Measurements from ENCODE around the gene RHPN2.
"Not testable (repeated sequence)": the region's sequence is repeated elsewhere in the genome, so short reads cannot be mapped to it uniquely, and the experiment has no call there.

Gene RHPN2

GRCh38 chr19:32945260-32945659 is 119.4 kb downstream of the RHPN2 start:
- DNase-seq (ENCODE audit: low read depth) = no peak
- H3K4me3 ChIP-seq (ENCODE audit: low read length) = no peak overlapping the region

DNA sequence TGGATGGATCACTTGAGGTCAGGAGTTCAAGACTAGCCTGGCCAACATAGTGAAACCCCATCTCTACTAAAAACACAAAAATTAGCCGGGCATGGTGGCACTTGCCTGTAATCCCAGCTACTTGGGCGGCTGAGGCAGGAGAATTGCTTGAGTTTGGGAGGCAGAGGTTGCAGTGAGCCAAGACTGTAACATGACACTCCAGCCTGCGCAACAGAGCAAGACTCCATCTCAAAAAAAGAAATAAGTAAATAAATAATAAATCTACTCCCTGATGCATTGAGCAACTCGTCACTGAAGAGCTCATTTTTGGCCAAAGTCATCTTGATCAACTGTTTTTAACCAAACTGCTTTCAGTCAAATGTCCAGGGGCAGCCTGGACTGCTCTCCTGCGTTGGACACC is 123.4 kb downstream of the RHPN2 start:
- H3K4me3 ChIP-seq (ENCODE audit: low read length); DNase-seq (ENCODE audit: low read depth): not testable (repeated sequence)

More at GRCh38 chr19:32945260-32945659, 119.4 kb downstream of the RHPN2 start:
- TF ChIP-seq CTCF (IDR thresholded peaks at IDR 0.05; ENCODE audit: insufficient read depth, low read depth, low read length, missing control alignments) = no peak

GRCh38 chr19:32936065-32936464 is 128.6 kb downstream of the RHPN2 start:
- no peak overlapping the region for H3K4me3 ChIP-seq (ENCODE audit: low read length)
- DNase-seq (ENCODE audit: low read depth) = no peak
- TF ChIP-seq CTCF (IDR thresholded peaks at IDR 0.05; ENCODE audit: insufficient read depth, low read depth, low read length, missing control alignments) = no peak

DNA sequence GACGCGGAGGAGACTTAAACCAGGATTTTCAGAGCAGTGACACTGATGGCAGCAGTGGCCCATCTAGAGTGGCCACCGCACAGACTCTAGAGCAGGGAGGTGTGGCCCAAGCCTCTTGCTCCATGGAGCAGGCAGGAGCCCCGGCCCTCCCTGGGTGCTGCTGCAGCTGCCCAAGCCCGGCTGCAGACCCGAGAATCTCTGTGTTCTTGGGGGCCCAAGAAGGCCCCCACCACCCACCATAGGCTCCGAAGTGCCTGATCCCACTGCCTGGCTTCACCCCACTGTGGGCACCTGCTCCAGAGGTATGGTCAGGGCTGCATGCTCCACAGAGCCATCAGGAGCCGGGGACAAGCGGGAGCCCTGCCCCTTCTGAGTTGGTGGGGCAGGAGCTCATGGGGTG is 129.1 kb downstream of the RHPN2 start:
- no peak for DNase-seq (ENCODE audit: low read depth)
- no peak for TF ChIP-seq CTCF (IDR thresholded peaks at IDR 0.05; ENCODE audit: insufficient read depth, low read depth, low read length, missing control alignments)
- no peak overlapping the region for H3K4me3 ChIP-seq (ENCODE audit: low read length)

GRCh38 chr19:32933571-32933970 is 131.1 kb downstream of the RHPN2 start:
- no peak for TF ChIP-seq CTCF (IDR thresholded peaks at IDR 0.05; ENCODE audit: insufficient read depth, low read depth, low read length, missing control alignments)
- no peak for DNase-seq (ENCODE audit: low read depth)
- no peak overlapping the region for H3K4me3 ChIP-seq (ENCODE audit: low read length)

DNA sequence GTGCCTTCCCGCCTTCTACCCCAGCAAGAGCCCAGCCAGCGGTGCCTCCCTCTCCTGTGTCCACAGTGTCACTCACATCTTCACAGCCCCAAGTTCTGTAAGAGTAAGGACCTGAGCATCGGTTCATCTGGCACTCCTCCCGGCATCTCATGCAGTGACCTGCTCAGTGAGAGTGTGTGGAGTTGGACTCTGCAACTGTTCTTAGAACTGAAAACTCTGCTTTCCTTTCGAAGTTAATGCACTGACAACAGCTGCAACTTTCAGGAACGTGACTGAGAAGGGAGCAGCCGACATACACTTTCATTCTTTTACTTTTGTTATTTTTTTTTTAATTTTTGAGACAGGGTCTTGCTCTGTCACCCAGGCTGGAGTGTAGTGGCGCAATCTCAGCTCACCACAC is 134.1 kb downstream of the RHPN2 start:
- no peak overlapping the region for H3K4me3 ChIP-seq (ENCODE audit: low read length)
- TF ChIP-seq CTCF (IDR thresholded peaks at IDR 0.05; ENCODE audit: insufficient read depth, low read depth, low read length, missing control alignments) = no peak
- DNase-seq (ENCODE audit: low read depth) = no peak

GRCh38 chr19:32928806-32929205 is 135.9 kb downstream of the RHPN2 start:
- no peak for TF ChIP-seq CTCF (IDR thresholded peaks at IDR 0.05; ENCODE audit: insufficient read depth, low read depth, low read length, missing control alignments)
- peak; percentile 75 for DNase-seq (ENCODE audit: low read depth)
- no peak overlapping the region for H3K4me3 ChIP-seq (ENCODE audit: low read length)
